Panc1 (cell line): Measurements from ENCODE around the gene ZSCAN20. TPM values are rescaled to one million over a fixed set of nuclear protein-coding genes. Genes with fewer than 3 reads are reported as not detected.

Experiments used
- ATAC-seq: fragments of 200-7000 bp; cut with Tn5 transposase; 2 replicates; pipeline ENCODE4 v1.9.1; 2020; ENCODE audit warnings: mild to moderate bottlenecking, moderate library complexity
- BruUV-seq: library from RNA; stranded (reverse); fragments of 400-500 nt; replicated peaks from 2 replicates; lab custom pipeline; 2021; lab: Mats Ljungman, UMichigan
- CTCF ChIA-PET: fragments of 300-600 bp; sonication (Branson Sonifier 250); formaldehyde crosslinking; loops from one replicate; lab custom pipeline; 2022; ENCODE audit warnings: antibody characterized with exemption; lab: Charles Lee
- POLR2A ChIA-PET: fragments of 300-600 bp; sonication (Branson Sonifier 250); formaldehyde crosslinking; loops from one replicate; lab custom pipeline; 2022; ENCODE audit warnings: antibody characterized with exemption; lab: Charles Lee
- DNase-seq: peaks from one replicate; pipeline ENCODE4 v3.0.0-alpha.2; 2010; ENCODE audit warnings: low read depth, low spot score
- H3K27ac ChIP-seq: 2 replicates; pipeline ENCODE4 v1.5.1; 2011; ENCODE audit warnings: mild to moderate bottlenecking, low read length, inconsistent platforms
- H3K27me3 ChIP-seq: fragments of 200-500 bp; sonication (Bioruptor generic); 2 replicates; pipeline ENCODE4 v1.6.0; 2014; ENCODE audit warnings: low read length, inconsistent platforms; ENCODE audit not compliant: control insufficient read depth, insufficient read depth
- H3K36me3 ChIP-seq: fragments of 200-500 bp; sonication (Bioruptor generic); 2 replicates; pipeline ENCODE4 v1.5.1; 2014; ENCODE audit warnings: inconsistent platforms, mild to moderate bottlenecking, low read length, moderate library complexity; ENCODE audit not compliant: control insufficient read depth, insufficient read depth
- H3K4me1 ChIP-seq: 2 replicates; pipeline ENCODE4 v1.5.1; 2011; ENCODE audit warnings: inconsistent platforms, mild to moderate bottlenecking, low read length, moderate library complexity; ENCODE audit not compliant: control insufficient read depth, insufficient read depth
- H3K4me3 ChIP-seq, 2 experiments: 2 replicates each; pipeline ENCODE4 v1.5.1; 2011 to 2012; ENCODE audit warnings: low read depth in 2 of 2, low read length in 2 of 2, mild to moderate bottlenecking in 2 of 2, inconsistent platforms in 1 of 2, moderate library complexity in 1 of 2
- H3K9me3 ChIP-seq: fragments of 200-500 bp; sonication (Bioruptor generic); 2 replicates; pipeline ENCODE4 v1.5.1; 2014; ENCODE audit warnings: low read depth, mild to moderate bottlenecking, inconsistent platforms, low read length, moderate library complexity; ENCODE audit not compliant: control insufficient read depth, insufficient read depth
- CTCF ChIP-seq: fragments of 450-650 bp; IDR thresholded peaks from 2 replicates; pipeline ENCODE4 v1.5.1; 2017; ENCODE audit warnings: mild to moderate bottlenecking
- POLR2AphosphoS5 ChIP-seq: IDR thresholded peaks from 2 replicates; pipeline ENCODE4 v1.6.1; 2012; ENCODE audit warnings: mild to moderate bottlenecking, low read depth, low read length, moderate library complexity
- REST ChIP-seq, 2 experiments: IDR thresholded peaks; 2 replicates each; pipeline ENCODE4 v1.6.1; 2011 to 2012; ENCODE audit warnings: low read depth in 2 of 2, control low read depth in 1 of 2, low read length in 1 of 2, mild to moderate bottlenecking in 1 of 2, moderate library complexity in 1 of 2; ENCODE audit not compliant: insufficient read depth in 1 of 2
- SIN3A ChIP-seq: IDR thresholded peaks from 2 replicates; pipeline ENCODE4 v1.6.1; 2012; ENCODE audit warnings: low read depth, mild to moderate bottlenecking, low read length, moderate library complexity, borderline replicate concordance; ENCODE audit not compliant: insufficient read depth
- TCF7L2 ChIP-seq: IDR thresholded peaks from 2 replicates; pipeline ENCODE4 v1.6.1; 2011; ENCODE audit warnings: mild to moderate bottlenecking, low read depth, low read length, inconsistent platforms
- in situ Hi-C: cut with HindIII; loops from 2 replicates; pipeline ENCODE4 v1.10.0; 2016; ENCODE audit warnings: low sequenced_read_pairs, low pct_unique_long_range_greater_than_20kb
- intact Hi-C: fragments of 100-400 bp; cut with micrococcal nuclease; formaldehyde crosslinking; loops from one replicate; pipeline ENCODE4 v1.10.0; 2022; ENCODE audit not compliant: unreplicated experiment
- total RNA-seq: library from RNA; stranded (reverse); gene quantifications from one replicate; pipeline ENCODE4 v1.2.1, GENCODE V29; 2021; ENCODE audit not compliant: unreplicated experiment

Gene ZSCAN20
- total RNA-seq, 1 experiment from 2014 or later, result 6.9 TPM

- intact Hi-C loops (no loop called here), in situ Hi-C loops (no loop called here)
- ChIA-PET CTCF (no interaction called here), POLR2A (no interaction called here)
- H3K36me3 ChIP-seq, result no peaks in the 10 kb centered on the region
- no peak overlapping the region for H3K27ac ChIP-seq
- no TSS peak for BruUV-seq
- TF ChIP-seq REST (IDR thresholded peaks at IDR 0.05; ENCODE audit: insufficient read depth in 1 of 2, low read depth in 2 of 2, low read length in 1 of 2), result no peak
- no peak for TF ChIP-seq CTCF
- no peak for TF ChIP-seq POLR2AphosphoS5
- TF ChIP-seq SIN3A, result no peak
- TF ChIP-seq TCF7L2, result no peak
- ATAC-seq, result no peak
- H3K9me3 ChIP-seq, result no peaks in the 10 kb centered on the region
- no peak overlapping the region for H3K4me3 ChIP-seq
- no peaks in the 10 kb centered on the region for H3K4me1 ChIP-seq
- no peaks in the 10 kb centered on the region for H3K27me3 ChIP-seq
- DNase-seq, result no peak
Observed at GRCh38 chr1:33436557-33437285, 35.7 kb upstream of the ZSCAN20 start.

GRCh38 chr1:33438364-33439160 is 33.9 kb upstream of the ZSCAN20 start:
- in situ Hi-C loops (no loop called here), intact Hi-C loops (no loop called here)
- TF ChIP-seq REST (IDR thresholded peaks at IDR 0.05; ENCODE audit: insufficient read depth in 1 of 2, low read depth in 2 of 2, low read length in 1 of 2) (no peak), SIN3A (no peak), POLR2AphosphoS5 (no peak), CTCF (no peak), TCF7L2 (no peak)
- Histone ChIP-seq H3K27me3 (no peaks in the 10 kb centered on the region), H3K27ac (no peak overlapping the region), H3K36me3 (no peaks in the 10 kb centered on the region), H3K4me3 (no peak overlapping the region), H3K9me3 (no peaks in the 10 kb centered on the region), H3K4me1 (no peaks in the 10 kb centered on the region)
- ChIA-PET POLR2A (no interaction called here), CTCF (no interaction called here)
- ATAC-seq, result no peak
- BruUV-seq, result no TSS peak
- no peak for DNase-seq
